GM12801 (cell line): Measurements from ENCODE around the gene P2RX5.

Experiments
- TF ChIP-seq, protein P1 (sequence below): IDR thresholded peaks from one replicate; pipeline ENCODE4 v1.5.1; 2011; ENCODE audit warnings: control low read depth; ENCODE audit not compliant: insufficient read length; ENCODE audit errors: extremely low read depth

P2RX5 gene

DNA sequence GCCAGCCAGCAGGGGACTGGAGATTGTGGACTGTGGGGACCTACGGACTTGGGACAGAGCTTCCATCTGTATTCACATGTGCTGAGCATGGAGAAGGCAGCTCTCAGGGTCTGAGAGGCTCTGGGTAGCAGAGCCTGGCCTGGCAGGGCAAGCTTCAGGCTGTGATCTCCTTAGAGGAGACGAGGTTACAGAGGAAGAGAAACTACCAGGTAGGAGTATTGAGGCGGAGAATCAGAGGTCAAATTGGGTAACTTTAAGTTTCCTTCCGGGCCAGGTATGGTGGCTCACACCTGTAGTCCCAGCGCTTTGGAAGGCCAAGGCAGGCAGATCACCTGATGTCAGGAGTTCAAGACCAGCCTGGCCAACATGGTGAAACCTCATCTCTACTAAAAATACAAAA is 50.6 kb downstream of the P2RX5 start:
- TF ChIP-seq, protein P1, sequence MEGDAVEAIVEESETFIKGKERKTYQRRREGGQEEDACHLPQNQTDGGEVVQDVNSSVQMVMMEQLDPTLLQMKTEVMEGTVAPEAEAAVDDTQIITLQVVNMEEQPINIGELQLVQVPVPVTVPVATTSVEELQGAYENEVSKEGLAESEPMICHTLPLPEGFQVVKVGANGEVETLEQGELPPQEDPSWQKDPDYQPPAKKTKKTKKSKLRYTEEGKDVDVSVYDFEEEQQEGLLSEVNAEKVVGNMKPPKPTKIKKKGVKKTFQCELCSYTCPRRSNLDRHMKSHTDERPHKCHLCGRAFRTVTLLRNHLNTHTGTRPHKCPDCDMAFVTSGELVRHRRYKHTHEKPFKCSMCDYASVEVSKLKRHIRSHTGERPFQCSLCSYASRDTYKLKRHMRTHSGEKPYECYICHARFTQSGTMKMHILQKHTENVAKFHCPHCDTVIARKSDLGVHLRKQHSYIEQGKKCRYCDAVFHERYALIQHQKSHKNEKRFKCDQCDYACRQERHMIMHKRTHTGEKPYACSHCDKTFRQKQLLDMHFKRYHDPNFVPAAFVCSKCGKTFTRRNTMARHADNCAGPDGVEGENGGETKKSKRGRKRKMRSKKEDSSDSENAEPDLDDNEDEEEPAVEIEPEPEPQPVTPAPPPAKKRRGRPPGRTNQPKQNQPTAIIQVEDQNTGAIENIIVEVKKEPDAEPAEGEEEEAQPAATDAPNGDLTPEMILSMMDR, result no peak

DNA sequence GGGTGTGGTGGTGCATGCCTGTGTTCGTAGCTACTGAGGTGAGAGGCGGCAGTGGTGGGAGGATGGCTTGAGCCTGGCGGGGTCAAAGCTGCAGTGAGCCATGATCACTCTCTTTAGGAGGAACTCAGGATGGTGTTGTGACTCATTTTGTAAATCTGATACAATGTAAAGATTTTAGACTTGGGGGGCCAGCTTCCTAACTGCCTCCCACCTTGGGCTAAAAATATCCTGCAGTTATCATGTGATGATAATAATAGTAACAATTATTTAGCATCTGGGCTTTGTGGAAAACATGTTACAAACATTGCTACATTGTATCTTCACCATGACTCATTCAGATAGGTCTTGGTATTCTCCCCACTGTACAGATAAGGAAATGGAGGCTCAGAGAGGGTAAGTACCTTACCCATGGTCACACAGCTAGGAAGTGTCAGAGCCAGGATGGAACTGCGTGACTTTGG is 52.0 kb downstream of the P2RX5 start:
- TF ChIP-seq, protein P1, result no peak

DNA sequence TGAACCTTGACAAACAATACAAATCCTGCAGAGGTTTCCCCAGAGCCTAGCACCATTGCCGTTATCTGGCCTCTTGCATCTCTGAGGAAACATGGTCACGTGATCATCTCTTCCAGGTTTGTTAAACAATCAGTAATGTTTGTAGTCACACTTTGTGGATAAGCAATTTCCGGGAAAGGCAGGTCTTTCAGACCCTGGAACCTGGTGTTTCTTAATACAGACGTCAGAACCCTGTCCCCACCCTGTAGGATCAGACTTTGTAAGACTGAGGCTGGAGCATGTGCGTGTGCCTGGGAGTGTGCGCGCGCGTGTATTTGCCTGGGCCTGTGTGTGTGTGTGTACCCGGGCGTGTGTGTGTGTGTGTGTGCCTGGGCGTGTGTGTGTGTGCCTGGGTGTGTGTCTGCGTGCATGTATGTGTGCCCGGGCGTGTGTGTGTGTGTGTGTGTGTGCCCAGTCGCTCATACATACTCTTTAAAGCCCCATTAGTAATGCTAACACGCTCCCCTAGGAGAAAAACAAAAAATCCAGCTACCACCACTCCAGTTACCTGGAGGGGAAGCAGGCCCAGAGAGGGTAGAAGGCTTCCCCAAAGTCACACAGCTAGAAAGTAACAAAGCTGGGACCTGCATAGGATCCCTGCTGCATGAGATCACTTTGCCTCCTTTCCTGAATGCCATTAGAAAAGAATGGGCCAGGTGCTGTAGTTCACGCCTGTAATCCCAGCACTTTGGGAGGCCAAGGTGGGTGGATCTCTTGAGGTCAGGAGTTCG is 54.1 kb downstream of the P2RX5 start:
- TF ChIP-seq, protein P1, result no peak

DNA sequence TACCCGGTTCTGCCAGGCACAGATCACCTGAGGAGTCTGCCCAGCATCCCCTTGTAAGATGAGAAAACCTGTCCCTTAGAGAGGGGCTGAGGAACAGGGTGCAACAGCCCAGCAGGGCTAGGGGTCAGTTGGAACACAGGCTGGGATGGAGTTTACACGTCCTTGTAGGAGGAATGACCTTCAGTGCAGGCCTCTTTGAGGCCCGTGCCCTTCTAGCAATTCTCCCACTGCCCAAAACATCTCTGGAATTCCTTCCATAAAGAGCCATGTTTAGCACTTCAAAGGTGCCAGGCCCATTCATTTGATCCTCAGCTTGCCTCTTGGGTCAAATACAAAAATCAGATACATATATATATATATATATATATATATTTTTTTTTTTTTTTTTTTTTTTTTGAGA is 54.9 kb downstream of the P2RX5 start:
- TF ChIP-seq, protein P1, result no peak

DNA sequence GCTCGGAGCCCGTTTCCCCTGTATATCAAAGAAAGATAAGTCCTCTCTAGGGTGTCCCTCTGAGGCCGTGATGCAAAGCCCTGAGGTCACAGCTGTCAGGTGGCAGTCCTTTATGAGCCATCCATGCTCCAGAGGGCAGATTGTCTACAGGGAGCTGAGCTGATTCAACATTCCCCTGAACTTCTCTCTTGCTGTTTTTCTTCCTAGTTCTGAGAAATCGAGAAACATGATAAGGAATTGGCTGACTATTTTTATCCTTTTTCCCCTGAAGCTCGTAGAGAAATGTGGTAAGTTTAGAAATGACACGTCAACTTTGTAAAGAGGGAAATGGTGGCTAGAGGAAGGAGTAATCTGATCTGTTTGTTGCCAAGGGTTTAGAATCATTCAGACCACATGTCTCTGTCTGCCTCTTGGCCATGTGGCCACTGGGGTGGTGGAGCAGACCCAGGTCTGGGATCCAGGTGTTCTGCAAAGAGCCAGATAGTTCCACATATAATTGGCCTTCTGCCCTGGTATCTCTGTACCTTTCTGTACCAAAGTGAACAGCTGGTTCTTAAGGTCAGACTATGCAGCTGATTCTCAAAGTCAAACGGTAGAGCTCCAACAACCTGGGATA is 55.9 kb downstream of the P2RX5 start:
- TF ChIP-seq, protein P1, result no peak

DNA sequence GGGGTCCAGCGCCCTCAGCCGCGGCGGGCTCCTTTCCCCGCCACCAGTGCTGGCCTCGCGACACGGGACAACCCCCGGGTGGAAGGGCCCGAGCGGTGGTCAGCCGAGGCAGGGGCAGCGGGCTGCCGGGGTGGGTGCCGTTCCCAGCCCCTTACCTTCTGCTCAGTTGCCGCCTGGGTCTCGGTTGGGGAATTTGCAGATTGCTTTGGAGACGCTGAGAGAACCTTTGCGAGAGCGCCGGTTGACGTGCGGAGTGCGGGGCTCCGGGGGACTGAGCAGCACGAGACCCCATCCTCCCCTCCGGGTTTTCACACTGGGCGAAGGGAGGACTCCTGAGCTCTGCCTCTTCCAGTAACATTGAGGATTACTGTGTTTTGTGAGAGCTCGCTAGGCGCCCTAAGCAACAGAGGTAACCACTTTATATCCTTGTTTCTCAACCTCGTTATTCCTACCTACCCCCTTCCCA is 59.0 kb downstream of the P2RX5 start:
- TF ChIP-seq, protein P1, result no peak

DNA sequence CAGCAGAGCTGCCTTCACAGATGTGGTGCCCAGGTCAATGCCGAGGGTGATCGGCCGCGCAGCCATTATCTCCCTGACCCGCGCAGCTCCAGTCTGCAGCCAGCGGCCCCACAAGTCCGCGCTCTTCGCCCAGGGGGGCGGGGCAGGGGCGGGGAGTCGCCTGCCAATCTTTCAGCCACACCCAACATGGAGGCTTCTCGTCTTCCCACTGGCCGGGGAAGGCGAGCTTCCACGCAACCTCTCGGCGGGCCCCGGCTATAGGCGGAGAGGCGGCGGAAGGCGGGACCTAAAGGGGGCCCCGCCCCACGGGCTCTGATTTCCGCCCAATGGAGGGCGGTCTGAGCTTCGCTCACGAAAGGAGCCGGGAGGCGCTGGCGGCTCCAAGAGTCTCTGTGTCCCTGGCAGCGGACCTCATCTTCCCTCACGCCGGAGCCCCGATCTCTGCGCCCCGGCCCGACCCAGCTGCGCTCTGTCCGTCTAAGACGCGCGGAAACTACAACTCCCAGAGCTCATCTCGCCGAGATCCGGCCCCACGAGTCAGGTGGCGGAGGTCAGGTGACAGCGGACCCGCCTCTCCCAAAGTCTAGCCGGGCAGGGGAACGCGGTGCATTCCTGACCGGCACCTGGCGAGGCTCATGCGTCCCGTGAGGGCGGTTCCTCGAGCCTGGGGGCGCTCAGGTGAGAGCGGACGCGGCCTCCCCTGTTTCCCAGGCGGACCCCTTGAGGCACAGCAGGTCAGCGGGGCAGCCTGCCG is 59.6 kb downstream of the P2RX5 start, which contains the start of the genes CTNS and SHPK:
TSS of gene CTNS (plus strand) at position 607 of the 754 bp plus-strand sequence. CDS start 3,447 bp downstream, outside the sequence.
TSS of gene SHPK (minus strand) at position 97 of the 754 bp plus-strand sequence. CDS start at position 66, 31 bp downstream.
- TF ChIP-seq, protein P1, result no peak
